Gastroesophageal sphincter (tissue), 4 donors: ENCODE data around the gene SPINT2. TPM values are rescaled to one million over a fixed set of nuclear protein-coding genes. Genes with fewer than 3 reads are reported as not detected.
A peak's percentile ranks its signal among the peaks of the same experiment; 100 is the strongest.

Experiments used
- ATAC-seq: fragments of 150-250 bp; one replicate; pipeline ENCODE4 v1.9.1; 2016; ENCODE audit warnings: mild to moderate bottlenecking, moderate library complexity
- H3K27ac ChIP-seq, 4 donors: fragments of 200-600 bp; sonication (generic) in 3 of 4; 1 replicate in 3 of 4; 2 replicates in 1 of 4; pipeline ENCODE4 v1.5.1; 2016 to 2019
- H3K27me3 ChIP-seq: fragments of 200-600 bp; sonication (generic); one replicate; pipeline ENCODE4 v1.5.1; 2019
- H3K36me3 ChIP-seq, 2 donors: fragments of 200-600 bp; sonication (generic); one replicate each; pipeline ENCODE4 v1.5.1; 2019; ENCODE audit warnings: control low read depth in 1 of 2
- H3K4me1 ChIP-seq, 3 donors: fragments of 200-600 bp; sonication (generic); 1 replicate in 2 of 3; 2 replicates in 1 of 3; pipeline ENCODE4 v1.5.1; 2016 to 2019; ENCODE audit warnings: control low read depth in 2 of 3
- H3K4me3 ChIP-seq, 2 donors: fragments of 200-600 bp; sonication (generic); one replicate each; pipeline ENCODE4 v1.5.1; 2019; ENCODE audit warnings: mild to moderate bottlenecking in 1 of 2, moderate library complexity in 1 of 2
- H3K9me3 ChIP-seq, 3 donors: fragments of 200-600 bp; sonication (generic); one replicate each; pipeline ENCODE4 v1.5.1; 2017 to 2019; ENCODE audit warnings: control low read depth in 2 of 3
- CTCF ChIP-seq, 4 experiments: fragments of 200-600 bp in 2 of 4; fragments of 450-650 bp in 2 of 4; sonication (generic) in 1 of 4; IDR thresholded peaks; one replicate each; pipeline ENCODE4 v1.5.1; 2017 to 2019; ENCODE audit warnings: antibody characterized with exemption in 4 of 4, mild to moderate bottlenecking in 2 of 4, moderate library complexity in 2 of 4
- EP300 ChIP-seq: sonication (generic); formaldehyde crosslinking; IDR thresholded peaks from one replicate; pipeline ENCODE4 v1.6.1; 2017; ENCODE audit warnings: antibody characterized with exemption, mild to moderate bottlenecking
- POLR2A ChIP-seq, 2 donors: fragments of 450-650 bp; IDR thresholded peaks; one replicate each; pipeline ENCODE4 v1.6.1; 2017; ENCODE audit warnings: antibody characterized with exemption in 2 of 2, mild to moderate bottlenecking in 2 of 2, moderate library complexity in 1 of 2
- POLR2AphosphoS5 ChIP-seq: sonication (generic); formaldehyde crosslinking; IDR thresholded peaks from one replicate; pipeline ENCODE4 v1.6.1; 2017; ENCODE audit warnings: antibody characterized with exemption
- WGBS, 2 donors: methylation state at CpG; one replicate each; pipeline ENCODE4 v1.1.5; 2018; ENCODE audit warnings: low coverage in 1 of 2; 5-methylcytosine and 5-hydroxymethylcytosine counted together
- total RNA-seq, 4 donors: library from RNA; depleted of rRNA; stranded (reverse); fragments of >200 nt; gene quantifications; one replicate each; pipeline ENCODE4 v1.1.0, GENCODE V29; 2016

Gene SPINT2
- total RNA-seq, 4 donors from 2014 or later, result 2.1 to 51.7 (median 10.9) TPM

DNA sequence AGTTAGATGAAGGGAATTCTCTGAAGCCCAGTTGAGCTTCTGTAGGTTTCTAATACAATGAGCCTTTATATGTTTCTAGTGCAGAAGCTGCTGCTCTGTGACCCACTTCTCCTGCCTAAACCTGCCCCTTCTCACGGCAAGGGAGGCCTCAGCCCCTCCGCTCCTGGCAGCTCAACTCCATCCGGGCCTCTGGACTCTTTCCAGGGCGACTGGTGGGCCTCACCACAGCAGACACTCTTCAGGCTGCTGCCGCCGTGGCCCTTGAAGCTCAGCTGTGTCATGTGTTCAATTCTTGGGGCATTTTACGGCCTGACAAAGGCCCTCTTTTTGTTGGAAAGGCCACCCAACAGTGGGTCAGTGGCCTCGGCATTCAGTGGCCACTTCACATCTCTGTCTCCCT lies 29.7 kb downstream of the SPINT2 start:
- H3K36me3 ChIP-seq, result no peaks in the 10 kb centered on the region
- no peak overlapping the region for H3K4me3 ChIP-seq
- no peak for TF ChIP-seq CTCF (IDR thresholded peaks at IDR 0.05)
- no peak for TF ChIP-seq EP300
- no peak for TF ChIP-seq POLR2AphosphoS5
- no peak for TF ChIP-seq POLR2A (IDR thresholded peaks at IDR 0.05)
- H3K4me1 ChIP-seq, result no peaks in the 10 kb centered on the region
- ATAC-seq, result no peak
- H3K9me3 ChIP-seq, result no peaks in the 10 kb centered on the region
- no peaks in the 10 kb centered on the region for H3K27me3 ChIP-seq
- H3K27ac ChIP-seq, result no peak overlapping the region
- WGBS, 2 donors, result 60 to 88% methylated on average over 2 to 4 of the region's 8 CpGs

DNA sequence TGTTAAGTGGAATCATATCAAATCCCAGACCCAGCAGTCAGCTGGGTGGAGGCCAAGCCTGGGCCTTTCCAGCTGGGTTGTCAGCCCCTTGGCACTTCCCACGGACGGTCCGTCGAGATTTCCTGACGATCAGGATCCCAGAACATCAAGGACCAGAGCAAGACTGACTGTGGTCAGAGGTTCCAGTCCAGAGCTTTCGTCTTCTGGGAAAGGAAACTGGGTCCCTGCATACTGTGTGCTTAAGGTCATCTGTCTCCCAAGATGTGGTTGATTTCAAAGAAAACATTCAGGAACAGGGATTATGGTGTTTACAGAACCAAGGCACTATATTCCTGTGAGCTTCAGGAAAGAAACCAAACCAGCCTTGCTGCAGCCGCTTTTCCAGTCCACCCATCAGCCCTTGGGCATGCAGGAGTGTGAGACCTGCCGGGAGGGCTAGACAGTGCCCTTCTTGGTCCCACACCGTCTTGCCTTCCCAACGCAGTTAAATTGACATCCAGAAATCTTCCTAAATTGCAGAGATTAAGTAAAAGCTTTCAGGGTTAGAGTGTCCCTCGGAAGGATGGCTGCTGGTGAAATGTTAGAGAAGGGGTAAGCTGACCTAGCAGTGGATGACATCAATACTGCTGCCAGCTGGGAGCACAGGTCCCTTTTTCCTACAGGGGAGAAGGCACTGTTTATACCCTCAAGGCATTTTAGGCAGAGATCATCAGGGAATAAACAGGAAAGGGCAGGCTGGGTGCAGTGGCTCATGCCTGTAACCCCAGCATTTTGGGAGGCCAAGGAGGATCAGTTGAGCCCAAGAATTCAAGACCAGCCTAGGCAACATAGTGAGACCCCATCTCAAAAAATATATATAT lies 34.7 kb downstream of the SPINT2 start:
- TF ChIP-seq EP300, result no peak
- peak; percentile 71 for TF ChIP-seq POLR2AphosphoS5
- TF ChIP-seq CTCF (IDR thresholded peaks at IDR 0.05), result no peak
- no peak for TF ChIP-seq POLR2A (IDR thresholded peaks at IDR 0.05)
- 10 to 100% methylated on average over 1 to 5 of the region's 11 CpGs for WGBS, 2 donors
- H3K27ac ChIP-seq, result peak overlapping the region in 1 of 4 donors; percentile 35
- H3K9me3 ChIP-seq, result no peaks in the 10 kb centered on the region
- peaks cover 0 to 3% (median 0%) of the 10 kb centered on the region in 3 donors for H3K4me1 ChIP-seq
- H3K27me3 ChIP-seq, result no peaks in the 10 kb centered on the region
- no peak overlapping the region for H3K4me3 ChIP-seq
- H3K36me3 ChIP-seq, result no peaks in the 10 kb centered on the region
- ATAC-seq, result no peak

GRCh38 chr19:38303517-38304351 lies 39.4 kb downstream of the SPINT2 start, which contains the start of gene C19orf33:
C19orf33 (plus strand) TSS chr19:38304251; CDS start chr19:38304262, 11 bp downstream.
- ATAC-seq, result peak; percentile 37

GRCh38 chr19:38304352-38304865 lies 40.0 kb downstream of the SPINT2 start:
- Histone ChIP-seq H3K4me1 (peaks cover 0 to under 1% (median 0%) of the 10 kb centered on the region in 3 donors), H3K27me3 (no peaks in the 10 kb centered on the region), H3K36me3 (peaks cover 0 to 52% of the 10 kb centered on the region in 2 donors), H3K9me3 (no peaks in the 10 kb centered on the region), H3K27ac (peak overlapping the region in 2 of 4 donors; percentile 47 to 60), H3K4me3 (no peak overlapping the region)
- no CpG with 5 or more reads among the region's 27 CpGs for WGBS, 2 donors
- TF ChIP-seq EP300 (no peak), POLR2AphosphoS5 (no peak), CTCF (IDR thresholded peaks at IDR 0.05) (no peak), POLR2A (IDR thresholded peaks at IDR 0.05) (no peak)
- peak; percentile 8 for ATAC-seq

More at GRCh38 chr19:38303517-38304351, 39.4 kb downstream of the SPINT2 start, which contains the start of gene C19orf33:
- Histone ChIP-seq H3K4me1 (peaks cover 0 to 3% (median 0%) of the 10 kb centered on the region in 3 donors), H3K4me3 (no peak within 1 kb of the TSS), H3K27me3 (no peaks in the 10 kb centered on the region), H3K36me3 (peaks cover 0 to 45% of the 10 kb centered on the region in 2 donors), H3K27ac (peak within 1 kb of the TSS in 2 of 4 donors; percentile 47 to 60), H3K9me3 (no peaks in the 10 kb centered on the region)
- TF ChIP-seq POLR2AphosphoS5, result no peak
- TF ChIP-seq POLR2A (IDR thresholded peaks at IDR 0.05), result no peak
- TF ChIP-seq CTCF (IDR thresholded peaks at IDR 0.05), result no peak
- no peak for TF ChIP-seq EP300
- 40 to 77% methylated on average over 1 to 9 of the region's 28 CpGs for whole genome bisulfite sequencing, 2 donors
